ENCODE measurements around the gene MCRIP2. TPM values are rescaled to one million over a fixed set of nuclear protein-coding genes. Genes with fewer than 3 reads are reported as not detected.

MCRIP2 gene
- total RNA-seq, 2 donors from 2014 or later: 110 to 121 TPM

DNA sequence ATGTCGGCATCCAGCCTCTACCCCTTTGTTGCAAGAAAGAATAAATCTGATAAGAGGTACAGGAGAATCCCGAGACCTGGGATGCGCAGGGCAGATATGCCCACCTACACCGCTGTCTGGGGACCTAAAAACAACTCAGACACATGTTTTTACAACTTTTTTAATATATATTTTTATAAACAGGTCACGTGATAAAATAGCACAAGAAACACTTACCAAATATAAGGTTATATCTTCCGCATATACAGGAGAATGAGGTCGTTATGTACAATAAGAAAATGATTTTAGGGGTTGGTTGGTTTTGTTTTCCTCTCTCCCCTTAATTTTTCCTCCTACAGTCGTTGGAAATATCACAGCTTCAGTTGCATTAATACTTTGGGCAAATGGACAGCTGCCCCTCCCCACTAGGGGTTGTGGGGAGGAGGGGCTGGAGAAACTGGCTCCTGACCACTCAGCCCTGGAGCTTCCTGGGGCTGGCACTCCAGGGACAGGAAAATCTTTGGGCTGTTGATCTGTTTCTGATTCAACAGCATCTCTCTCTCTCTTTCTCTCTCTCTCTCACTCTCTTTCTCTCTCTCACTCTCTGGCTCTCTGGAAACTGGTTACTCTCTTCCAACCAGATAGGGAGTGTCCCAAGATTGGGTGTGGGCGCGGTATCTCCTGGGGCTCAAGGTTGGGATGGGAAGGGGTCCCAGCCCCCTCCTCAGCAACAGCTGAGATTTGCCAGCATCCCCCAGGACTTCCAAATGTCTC, 50.9 kb downstream of the MCRIP2 start:
- H3K4me3 ChIP-seq: no peak overlapping the region
- H3K27me3 ChIP-seq: peaks cover 17 to 25% of the 10 kb centered on the region in 2 donors
- TF ChIP-seq, protein P1, sequence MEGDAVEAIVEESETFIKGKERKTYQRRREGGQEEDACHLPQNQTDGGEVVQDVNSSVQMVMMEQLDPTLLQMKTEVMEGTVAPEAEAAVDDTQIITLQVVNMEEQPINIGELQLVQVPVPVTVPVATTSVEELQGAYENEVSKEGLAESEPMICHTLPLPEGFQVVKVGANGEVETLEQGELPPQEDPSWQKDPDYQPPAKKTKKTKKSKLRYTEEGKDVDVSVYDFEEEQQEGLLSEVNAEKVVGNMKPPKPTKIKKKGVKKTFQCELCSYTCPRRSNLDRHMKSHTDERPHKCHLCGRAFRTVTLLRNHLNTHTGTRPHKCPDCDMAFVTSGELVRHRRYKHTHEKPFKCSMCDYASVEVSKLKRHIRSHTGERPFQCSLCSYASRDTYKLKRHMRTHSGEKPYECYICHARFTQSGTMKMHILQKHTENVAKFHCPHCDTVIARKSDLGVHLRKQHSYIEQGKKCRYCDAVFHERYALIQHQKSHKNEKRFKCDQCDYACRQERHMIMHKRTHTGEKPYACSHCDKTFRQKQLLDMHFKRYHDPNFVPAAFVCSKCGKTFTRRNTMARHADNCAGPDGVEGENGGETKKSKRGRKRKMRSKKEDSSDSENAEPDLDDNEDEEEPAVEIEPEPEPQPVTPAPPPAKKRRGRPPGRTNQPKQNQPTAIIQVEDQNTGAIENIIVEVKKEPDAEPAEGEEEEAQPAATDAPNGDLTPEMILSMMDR (IDR thresholded peaks at IDR 0.05): no peak
- H3K9me3 ChIP-seq: no peaks in the 10 kb centered on the region
- H3K27ac ChIP-seq: no peak overlapping the region
- no peak for DNase-seq (ENCODE audit: low spot score)
- peaks cover 0 to 44% of the 10 kb centered on the region in 2 donors for H3K4me1 ChIP-seq
- no peaks in the 10 kb centered on the region for H3K36me3 ChIP-seq

DNA sequence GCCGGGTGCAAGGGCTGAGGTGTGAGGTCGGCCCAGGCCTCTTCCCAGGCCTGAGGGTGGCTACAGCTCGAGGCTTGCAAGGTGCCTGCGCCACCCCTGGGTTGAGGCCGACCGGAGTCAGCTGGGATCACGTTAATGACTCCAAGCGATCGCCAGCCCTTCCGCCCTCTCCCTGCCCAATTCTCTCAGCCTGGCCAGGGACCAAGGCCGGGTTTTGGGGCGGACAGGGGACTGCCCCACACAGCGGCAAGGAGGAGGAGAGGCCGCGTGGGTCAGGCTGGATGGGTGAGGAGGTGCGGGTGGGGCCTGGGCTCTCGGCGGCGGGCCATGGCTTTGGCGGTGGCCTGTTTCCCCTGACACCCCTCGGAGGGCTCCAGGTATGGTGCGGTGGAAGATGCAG, 51.7 kb downstream of the MCRIP2 start:
- no peaks in the 10 kb centered on the region for H3K9me3 ChIP-seq
- no peak for DNase-seq (ENCODE audit: low spot score)
- no peaks in the 10 kb centered on the region for H3K36me3 ChIP-seq
- H3K27me3 ChIP-seq: peaks cover 17 to 25% of the 10 kb centered on the region in 2 donors
- no peak overlapping the region for H3K4me3 ChIP-seq
- H3K4me1 ChIP-seq: peaks cover 0 to 44% of the 10 kb centered on the region in 2 donors
- H3K27ac ChIP-seq: no peak overlapping the region
- TF ChIP-seq, protein P1 (IDR thresholded peaks at IDR 0.05): no peak

DNA sequence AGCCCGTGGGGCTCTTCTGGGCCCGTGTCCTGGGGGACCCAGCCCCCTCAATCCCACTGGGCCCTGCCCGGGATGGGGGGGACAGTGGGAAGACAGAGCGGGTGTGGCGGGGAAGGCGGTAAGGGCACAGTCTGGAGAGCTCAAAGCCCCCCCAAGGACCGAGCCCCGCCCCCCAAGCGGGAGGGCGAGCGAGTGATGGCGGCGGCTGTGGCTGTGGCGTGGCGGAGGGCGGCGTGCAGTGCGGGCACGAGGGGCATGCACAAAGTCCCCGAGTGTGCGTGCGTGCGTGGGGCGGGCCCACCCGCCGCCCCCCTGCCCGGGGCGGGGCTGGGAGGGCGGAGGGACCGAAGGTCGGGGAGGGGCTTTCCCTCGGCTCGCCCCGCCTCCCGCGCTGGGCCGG, 52.1 kb downstream of the MCRIP2 start:
- DNase-seq (ENCODE audit: low spot score): no peak
- H3K27me3 ChIP-seq: peaks cover 17 to 25% of the 10 kb centered on the region in 2 donors
- TF ChIP-seq, protein P1 (IDR thresholded peaks at IDR 0.05): no peak
- H3K4me3 ChIP-seq: peak overlapping the region in 1 of 2 donors; percentile 21
- H3K9me3 ChIP-seq: no peaks in the 10 kb centered on the region
- H3K36me3 ChIP-seq: no peaks in the 10 kb centered on the region
- H3K27ac ChIP-seq: no peak overlapping the region
- peaks cover 0 to 40% of the 10 kb centered on the region in 2 donors for H3K4me1 ChIP-seq

DNA sequence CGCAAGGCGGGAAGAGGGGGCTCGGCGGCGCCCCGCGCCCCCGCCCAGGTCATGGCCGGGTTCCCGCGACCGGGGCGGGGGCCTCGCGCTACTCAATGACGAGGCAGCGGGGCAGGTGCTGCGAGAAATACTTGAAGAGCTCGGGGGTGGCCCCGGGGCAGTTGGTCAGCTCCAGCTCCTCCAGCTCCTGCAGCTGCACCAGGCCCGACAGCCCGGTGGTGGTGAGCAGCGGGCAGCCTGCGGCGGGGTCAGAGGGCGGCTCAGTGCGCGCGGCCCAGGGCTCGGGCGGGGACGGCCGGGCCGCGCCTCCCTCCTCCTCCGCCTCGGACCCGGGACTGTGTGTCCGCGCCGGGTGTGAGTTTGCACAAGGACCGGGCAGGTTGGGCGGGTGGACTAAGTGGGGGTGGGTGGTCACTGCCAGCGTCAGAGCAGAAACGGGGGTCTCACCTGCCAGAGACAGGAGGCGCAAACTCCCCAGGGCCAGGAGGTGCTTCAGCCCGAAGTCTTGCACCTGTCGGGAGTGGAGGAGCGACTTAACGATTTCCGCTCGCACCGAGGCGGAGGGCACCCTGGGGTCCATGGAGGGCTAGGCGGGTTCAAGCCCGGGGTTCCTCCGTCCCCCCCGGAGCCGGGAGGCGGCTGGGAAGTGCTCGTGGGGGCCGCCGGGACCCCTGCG, 52.7 kb downstream of the MCRIP2 start:
- Histone ChIP-seq H3K27me3 (peaks cover 17 to 25% of the 10 kb centered on the region in 2 donors), H3K36me3 (no peaks in the 10 kb centered on the region), H3K4me1 (peaks cover 0 to 35% of the 10 kb centered on the region in 2 donors), H3K9me3 (no peaks in the 10 kb centered on the region), H3K4me3 (peak overlapping the region in 1 of 2 donors; percentile 21), H3K27ac (no peak overlapping the region)
- TF ChIP-seq, protein P1 (IDR thresholded peaks at IDR 0.05): no peak
- DNase-seq (ENCODE audit: low spot score): no peak

DNA sequence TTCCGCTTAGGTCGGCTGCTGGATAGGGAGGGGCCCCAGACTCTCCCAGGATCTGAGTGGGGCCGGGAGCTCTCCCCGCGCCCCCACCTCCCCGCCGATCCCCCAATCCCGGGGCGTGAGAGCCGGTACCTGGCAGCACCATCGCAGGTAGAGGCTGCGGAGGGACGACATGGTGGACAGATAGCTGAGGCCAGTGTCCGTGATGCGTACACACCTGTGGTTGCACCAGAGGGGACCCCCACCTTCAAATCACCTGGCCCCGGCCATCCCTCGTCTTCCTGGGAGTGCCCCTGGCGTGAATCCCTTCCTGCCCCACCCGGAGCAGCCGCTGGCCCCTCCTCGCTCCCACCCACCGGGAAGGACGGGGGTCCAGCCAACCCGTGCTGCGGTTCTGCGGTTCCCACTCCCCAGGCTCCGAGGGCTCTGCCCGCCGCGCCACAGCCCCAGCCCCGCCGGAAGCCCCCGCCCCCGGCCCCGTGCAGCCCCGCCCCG, 53.3 kb downstream of the MCRIP2 start:
- Histone ChIP-seq H3K4me3 (peak overlapping the region in 1 of 2 donors; percentile 21), H3K27ac (no peak overlapping the region), H3K27me3 (peaks cover 17 to 25% of the 10 kb centered on the region in 2 donors), H3K36me3 (no peaks in the 10 kb centered on the region), H3K4me1 (peaks cover 0 to 29% of the 10 kb centered on the region in 2 donors), H3K9me3 (no peaks in the 10 kb centered on the region)
- TF ChIP-seq, protein P1 (IDR thresholded peaks at IDR 0.05): no peak
- DNase-seq (ENCODE audit: low spot score): no peak

Measured in right atrium auricular region (tissue), 2 donors.